K562 (cell line): ENCODE measurements around the gene GRIA3. TPM values are rescaled to one million over a fixed set of nuclear protein-coding genes. Genes with fewer than 3 reads are reported as not detected.

Experiments used
- ATAC-seq: fragments of 200-7000 bp; cut with Tn5 transposase; 3 replicates; pipeline ENCODE4 v1.9.1; 2020; ENCODE audit warnings: moderate library complexity
- BruUV-seq: library from RNA; stranded (reverse); fragments of 400-500 nt; replicated peaks from 2 replicates; lab custom pipeline; 2021; lab: Mats Ljungman, UMichigan
- CTCF ChIA-PET: fragments of 300-600 bp; formaldehyde crosslinking; extraction: SDS; loops from one replicate; lab custom pipeline; 2021; ENCODE audit warnings: low intra/inter-chr PET ratio; lab: Yijun Ruan, JAX
- POLR2A ChIA-PET: fragments of 300-600, 350-650 bp; sonication (Branson Sonifier 250); formaldehyde crosslinking; extraction: SDS; loops from one replicate; lab custom pipeline; 2021; ENCODE audit warnings: antibody characterized with exemption, inconsistent platforms; lab: Yijun Ruan, JAX
- DNase-seq, 4 experiments: peaks; one replicate each; pipeline versions ENCODE4 v3.0.0 to v3.0.0-alpha.2; 2011 to 2018; ENCODE audit warnings: low spot score in 3 of 4, mixed read lengths in 3 of 4; ENCODE audit errors: extremely low read depth in 1 of 4
- FAIRE-seq: peaks from 2 replicates; lab custom pipeline; 2011; peaks lifted over from hg19 to GRCh38; lab: Jason Lieb, UNC
- H2AFZ ChIP-seq: 2 replicates; pipeline ENCODE4 v1.6.0; 2011; ENCODE audit warnings: low read depth, low read length, control low read depth, inconsistent platforms
- H3K27ac ChIP-seq: fragments of 200-600 bp; 3 replicates; pipeline ENCODE4 v1.8.0; 2011; ENCODE audit warnings: low read depth, mild to moderate bottlenecking, control low read depth, inconsistent platforms, low read length, moderate library complexity, mixed read lengths; ENCODE audit errors: extremely low read depth
- H3K27me3 ChIP-seq, 2 experiments: fragments of 300-600 bp in 1 of 2; 2 replicates in 1 of 2; 3 replicates in 1 of 2; pipeline versions ENCODE4 v1.6.0 to v1.8.0; 2011; ENCODE audit warnings: inconsistent platforms in 2 of 2, low read length in 2 of 2, mild to moderate bottlenecking in 1 of 2, mixed read lengths in 1 of 2, moderate library complexity in 1 of 2; ENCODE audit not compliant: control insufficient read depth in 2 of 2, insufficient read depth in 2 of 2
- H3K36me3 ChIP-seq: fragments of 300-600 bp; 3 replicates; pipeline ENCODE4 v1.8.0; 2011; ENCODE audit warnings: mild to moderate bottlenecking, low read length, inconsistent platforms; ENCODE audit not compliant: control insufficient read depth, insufficient read depth
- H3K4me1 ChIP-seq, 2 experiments: fragments of 200-600 bp in 1 of 2; replicated peaks in 1 of 2; 2 replicates in 1 of 2; 3 replicates in 1 of 2; pipeline versions ENCODE4 v1.5.1 to v1.8.0; 2011; ENCODE audit warnings: inconsistent platforms in 2 of 2, low read length in 2 of 2, mild to moderate bottlenecking in 1 of 2, mixed read lengths in 1 of 2, moderate library complexity in 1 of 2; ENCODE audit not compliant: control insufficient read depth in 2 of 2, insufficient read depth in 2 of 2
- H3K4me2 ChIP-seq: 2 replicates; pipeline ENCODE4 v1.6.1; 2011; ENCODE audit warnings: low read length, control low read depth, inconsistent platforms, mixed read lengths; ENCODE audit not compliant: insufficient read depth
- H3K4me3 ChIP-seq: fragments of 200-600 bp; sonication (generic), shearing (Covaris generic); 2 replicates; pipeline ENCODE4 v1.5.1; 2016; ENCODE audit warnings: control low read depth, inconsistent platforms
- H3K79me2 ChIP-seq: fragments of 200-600 bp; 3 replicates; pipeline ENCODE4 v1.8.0; 2011; ENCODE audit warnings: low read length, inconsistent platforms; ENCODE audit not compliant: control insufficient read depth, insufficient read depth
- H3K9ac ChIP-seq, 2 experiments: 2 replicates each; pipeline versions ENCODE4 v1.6.0 to v1.6.1; 2011; ENCODE audit warnings: low read depth in 2 of 2, low read length in 2 of 2, control low read depth in 1 of 2, inconsistent platforms in 1 of 2, mild to moderate bottlenecking in 1 of 2, mixed read lengths in 1 of 2; ENCODE audit not compliant: insufficient read depth in 1 of 2
- H3K9me1 ChIP-seq: one replicate; pipeline ENCODE4 v1.6.0; 2011; ENCODE audit warnings: inconsistent platforms, mild to moderate bottlenecking, low read length, moderate library complexity; ENCODE audit not compliant: control insufficient read depth, insufficient read depth
- H3K9me3 ChIP-seq: replicated peaks from 2 replicates; pipeline ENCODE4 v1.5.1; 2011; ENCODE audit warnings: low read depth, low read length, inconsistent platforms; ENCODE audit not compliant: control insufficient read depth, insufficient read depth
- H4K20me1 ChIP-seq: replicated peaks from 2 replicates; pipeline ENCODE4 v1.6.1; 2011; ENCODE audit warnings: low read length, inconsistent platforms, mixed read lengths; ENCODE audit not compliant: control insufficient read depth, insufficient read depth
- BDP1 ChIP-seq: IDR thresholded peaks from 3 replicates; pipeline ENCODE4 v1.6.1; 2011; ENCODE audit not compliant: insufficient read length, insufficient read depth
- CBX5 ChIP-seq: IDR thresholded peaks from 2 replicates; pipeline ENCODE4 v1.6.1; 2014; ENCODE audit warnings: low read depth, borderline replicate concordance
- CSDE1 ChIP-seq, 2 experiments: fragments of 450-650 bp; IDR thresholded peaks; 2 replicates each; pipeline ENCODE4 v1.6.1; 2016; ENCODE audit warnings: mild to moderate bottlenecking in 1 of 2
- HEY1 ChIP-seq: fragments of 250-450 bp; sonication (Bioruptor Pico); IDR thresholded peaks from 2 replicates; pipeline ENCODE4 v1.5.0; 2020; ENCODE audit warnings: mild to moderate bottlenecking, moderate library complexity, borderline replicate concordance
- KLF6 ChIP-seq: fragments of 250-450 bp; sonication (Bioruptor Pico); IDR thresholded peaks from 2 replicates; pipeline ENCODE4 v1.4.0; 2020; ENCODE audit warnings: mild to moderate bottlenecking, moderate library complexity, borderline replicate concordance
- MAFK ChIP-seq: IDR thresholded peaks from 2 replicates; pipeline ENCODE4 v1.6.1; 2011; ENCODE audit warnings: low read length, improper control_type of control experiment
- MCM5 ChIP-seq: fragments of 450-650 bp; IDR thresholded peaks from 2 replicates; pipeline ENCODE4 v1.6.1; 2016; ENCODE audit warnings: low read depth
- NFATC3 ChIP-seq: fragments of 450-650 bp; IDR thresholded peaks from 2 replicates; pipeline ENCODE4 v1.6.1; 2017; ENCODE audit warnings: mild to moderate bottlenecking
- RAD21 ChIP-seq, 2 experiments: fragments of 250-450 bp in 1 of 2; fragments of 450-650 bp in 1 of 2; sonication (Bioruptor Pico) in 1 of 2; formaldehyde crosslinking in 1 of 2; IDR thresholded peaks in 1 of 2; conservative IDR thresholded peaks in 1 of 2; 2 replicates each; pipeline versions ENCODE4 v1.4.0 to v1.8.0; 2020 to 2022; ENCODE audit warnings: mild to moderate bottlenecking in 2 of 2, moderate library complexity in 1 of 2
- RNF2 ChIP-seq: sonication (generic); IDR thresholded peaks from 2 replicates; pipeline ENCODE4 v1.6.1; 2016
- SP2 ChIP-seq: IDR thresholded peaks from 2 replicates; pipeline ENCODE4 v1.6.1; 2011; ENCODE audit warnings: mild to moderate bottlenecking, low read depth, low read length, moderate library complexity; ENCODE audit not compliant: poor library complexity, severe bottlenecking; ENCODE audit errors: extremely low read depth
- ZNF274 ChIP-seq: IDR thresholded peaks from 2 replicates; pipeline ENCODE4 v1.6.1; 2011; ENCODE audit warnings: low read depth, mild to moderate bottlenecking, low read length, moderate library complexity, borderline replicate concordance
- ZNF445 ChIP-seq: fragments of 250-450 bp; sonication (Bioruptor Pico); IDR thresholded peaks from 2 replicates; pipeline ENCODE4 v1.4.0; 2020; ENCODE audit warnings: low read depth, mild to moderate bottlenecking, moderate library complexity
- WGBS: fragments of 100-300 bp; shearing (Covaris generic); methylation state at CpG from one replicate; pipeline ENCODE4 v1.1.6; 2016; ENCODE audit warnings: low coverage, mixed read lengths; ENCODE audit not compliant: insufficient coverage; ENCODE audit errors: missing lambda C conversion rate; 5-methylcytosine and 5-hydroxymethylcytosine counted together
- in situ Hi-C: fragments of 300-500 bp; cut with MboI; formaldehyde crosslinking; loops from 4 replicates; pipeline ENCODE4 v1.15.0; 2018; ENCODE audit warnings: inconsistent platforms, mixed read lengths
- intact Hi-C: fragments of 100-400 bp; cut with micrococcal nuclease; formaldehyde crosslinking; loops from 2 replicates; pipeline ENCODE4 v1.14.2; 2022
- polyA plus RNA-seq, 8 experiments: library from polyadenylated mRNA; depleted of rRNA in 4 of 8; stranded (reverse) in 5 of 8; unstranded in 3 of 8; fragments of >200 nt; fragmentation: Nextera tagmentation in 2 of 8; fragmentation: Illumina TruSeq in 1 of 8; extraction: Ambion mirVana in 2 of 8; extraction: Trizol in 1 of 8; gene quantifications; 2 replicates each; pipeline versions ENCODE4 v1.2.1 to v1.2.3, GENCODE V29; 2011 to 2014; ENCODE audit warnings: inconsistent platforms in 1 of 8, missing spikeins in 1 of 8
- total RNA-seq, 7 experiments: library from RNA; depleted of rRNA in 6 of 7; stranded (reverse); fragments of >200 nt in 6 of 7; fragmentation: Illumina TruSeq in 2 of 7; extraction: Trizol in 2 of 7; gene quantifications; 2 replicates each; pipeline versions ENCODE4 v1.2.1 to v1.2.3, GENCODE V29; 2011 to 2021; ENCODE audit warnings: low replicate concordance in 1 of 7
- TF ChIP-seq, protein P1 (sequence below): sonication (generic); formaldehyde crosslinking; IDR thresholded peaks from 2 replicates; pipeline ENCODE4 v1.9.0; 2022; ENCODE audit warnings: mild to moderate bottlenecking, missing genetic modification reagents
- TF ChIP-seq, protein P2 (sequence below): IDR thresholded peaks from 2 replicates; pipeline ENCODE4 v1.6.1; 2014; ENCODE audit warnings: antibody characterized with exemption
- TF ChIP-seq, protein P3 (sequence below): fragments of 450-650 bp; IDR thresholded peaks from 2 replicates; pipeline ENCODE4 v1.6.1; 2016
- TF ChIP-seq, protein P4 (sequence below), 3 experiments: IDR thresholded peaks in 2 of 3; conservative IDR thresholded peaks in 1 of 3; 2 replicates each; pipeline ENCODE4 v1.5.1; 2011 to 2012; ENCODE audit warnings: low read length in 3 of 3, mild to moderate bottlenecking in 3 of 3, control low read depth in 2 of 3, improper control_type of control experiment in 1 of 3, inconsistent platforms in 1 of 3, low read depth in 1 of 3, mixed read lengths in 1 of 3, moderate library complexity in 1 of 3; ENCODE audit not compliant: insufficient read depth in 2 of 3
- TF ChIP-seq, protein P5 (sequence below): sonication (generic); formaldehyde crosslinking; IDR thresholded peaks from 2 replicates; pipeline ENCODE4 v1.8.1; 2022; ENCODE audit warnings: missing genetic modification reagents

The GRIA3 gene
- total and polyA plus RNA-seq, 9 of the 15 experiments (the other 6 are each of a cell fraction or from before 2014, with no cell fraction given) = 0.10 TPM; not detected in 8

DNA sequence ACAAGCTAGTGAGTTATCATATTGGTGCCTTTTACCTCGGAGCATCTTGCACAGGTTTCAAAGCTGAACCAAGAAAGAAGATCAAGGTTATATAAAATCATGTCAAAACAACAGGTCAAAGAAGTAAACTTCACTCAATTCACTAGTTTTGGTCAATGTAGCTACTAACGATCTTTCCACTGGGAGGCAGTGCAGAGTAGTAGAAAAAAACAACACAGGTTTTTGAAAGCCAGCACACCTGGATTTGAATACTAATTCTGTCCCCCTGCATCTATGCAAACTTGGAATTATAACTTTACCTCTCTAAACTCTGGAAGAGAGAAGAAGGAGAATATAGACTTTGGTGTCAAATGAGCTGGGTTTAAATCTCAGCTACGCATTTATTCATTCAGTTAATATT lies 266.1 kb downstream of the GRIA3 start:
- ChIA-PET POLR2A (interaction anchor here (0.5 to 1.0 kb wide), 3 partner anchors 14 to 123 kb away, joined by 3 to 5 read pairs (median 3); no protein-coding TSS in a partner anchor), CTCF (interaction anchor here (0.7 to 0.9 kb wide), 2 partner anchors 32 to 75 kb away, joined by 3 read pairs; no protein-coding TSS in a partner anchor)
- Histone ChIP-seq H3K27me3 (no peaks in the 10 kb centered on the region), H3K4me2 (no peak overlapping the region), H4K20me1 (no peaks in the 10 kb centered on the region), H3K4me3 (no peak overlapping the region), H3K9me3 (no peaks in the 10 kb centered on the region), H3K27ac (no peak overlapping the region), H3K36me3 (no peaks in the 10 kb centered on the region), H3K4me1 (peaks cover 0 to 9% of the 10 kb centered on the region in 2 experiments; a peak in 2 of 5 replicates), H2AFZ (no peak overlapping the region), H3K9me1 (no peaks in the 10 kb centered on the region), H3K79me2 (no peaks in the 10 kb centered on the region), H3K9ac (no peak overlapping the region)
- 33% methylated on average over 3 of the region's 3 CpGs for WGBS
- peak; percentile 71 for ATAC-seq
- BruUV-seq = no TSS peak
- FAIRE-seq = peak; percentile 78
- DNase-seq = peak in 3 of 4 experiments; percentile 8 to 23 (median 14)
- intact Hi-C loops = loop anchor here (1.0 to 10.0 kb wide), 3 partner anchors 64 to 322 kb away; no protein-coding TSS in a partner anchor
- in situ Hi-C loops = no loop called here
- TF ChIP-seq ZNF445 (CRISPR knock-in tag) (no peak), MCM5 (no peak), NFATC3 (no peak), KLF6 (CRISPR knock-in tag) (no peak), RNF2 (no peak), SP2 (no peak), ZNF274 (no peak), HEY1 (CRISPR knock-in tag) (no peak), CSDE1 (IDR thresholded peaks at IDR 0.05) (no peak), CBX5 (no peak), RAD21 (CRISPR knock-in tag; conservative IDR thresholded peaks at IDR 0.05 in 1 of 2, IDR thresholded peaks at IDR 0.05 in 1 of 2) (peak; percentile 57 to 70), MAFK (no peak), BDP1 (no peak)
- TF ChIP-seq, protein P1, sequence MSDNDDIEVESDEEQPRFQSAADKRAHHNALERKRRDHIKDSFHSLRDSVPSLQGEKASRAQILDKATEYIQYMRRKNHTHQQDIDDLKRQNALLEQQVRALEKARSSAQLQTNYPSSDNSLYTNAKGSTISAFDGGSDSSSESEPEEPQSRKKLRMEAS (CRISPR knock-in tag) = no peak
- TF ChIP-seq, protein P2, sequence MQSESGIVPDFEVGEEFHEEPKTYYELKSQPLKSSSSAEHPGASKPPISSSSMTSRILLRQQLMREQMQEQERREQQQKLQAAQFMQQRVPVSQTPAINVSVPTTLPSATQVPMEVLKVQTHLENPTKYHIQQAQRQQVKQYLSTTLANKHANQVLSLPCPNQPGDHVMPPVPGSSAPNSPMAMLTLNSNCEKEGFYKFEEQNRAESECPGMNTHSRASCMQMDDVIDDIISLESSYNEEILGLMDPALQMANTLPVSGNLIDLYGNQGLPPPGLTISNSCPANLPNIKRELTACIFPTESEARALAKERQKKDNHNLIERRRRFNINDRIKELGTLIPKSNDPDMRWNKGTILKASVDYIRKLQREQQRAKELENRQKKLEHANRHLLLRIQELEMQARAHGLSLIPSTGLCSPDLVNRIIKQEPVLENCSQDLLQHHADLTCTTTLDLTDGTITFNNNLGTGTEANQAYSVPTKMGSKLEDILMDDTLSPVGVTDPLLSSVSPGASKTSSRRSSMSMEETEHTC = no peak
- TF ChIP-seq, protein P3, sequence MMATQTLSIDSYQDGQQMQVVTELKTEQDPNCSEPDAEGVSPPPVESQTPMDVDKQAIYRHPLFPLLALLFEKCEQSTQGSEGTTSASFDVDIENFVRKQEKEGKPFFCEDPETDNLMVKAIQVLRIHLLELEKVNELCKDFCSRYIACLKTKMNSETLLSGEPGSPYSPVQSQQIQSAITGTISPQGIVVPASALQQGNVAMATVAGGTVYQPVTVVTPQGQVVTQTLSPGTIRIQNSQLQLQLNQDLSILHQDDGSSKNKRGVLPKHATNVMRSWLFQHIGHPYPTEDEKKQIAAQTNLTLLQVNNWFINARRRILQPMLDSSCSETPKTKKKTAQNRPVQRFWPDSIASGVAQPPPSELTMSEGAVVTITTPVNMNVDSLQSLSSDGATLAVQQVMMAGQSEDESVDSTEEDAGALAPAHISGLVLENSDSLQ = no peak
- TF ChIP-seq, protein P4, sequence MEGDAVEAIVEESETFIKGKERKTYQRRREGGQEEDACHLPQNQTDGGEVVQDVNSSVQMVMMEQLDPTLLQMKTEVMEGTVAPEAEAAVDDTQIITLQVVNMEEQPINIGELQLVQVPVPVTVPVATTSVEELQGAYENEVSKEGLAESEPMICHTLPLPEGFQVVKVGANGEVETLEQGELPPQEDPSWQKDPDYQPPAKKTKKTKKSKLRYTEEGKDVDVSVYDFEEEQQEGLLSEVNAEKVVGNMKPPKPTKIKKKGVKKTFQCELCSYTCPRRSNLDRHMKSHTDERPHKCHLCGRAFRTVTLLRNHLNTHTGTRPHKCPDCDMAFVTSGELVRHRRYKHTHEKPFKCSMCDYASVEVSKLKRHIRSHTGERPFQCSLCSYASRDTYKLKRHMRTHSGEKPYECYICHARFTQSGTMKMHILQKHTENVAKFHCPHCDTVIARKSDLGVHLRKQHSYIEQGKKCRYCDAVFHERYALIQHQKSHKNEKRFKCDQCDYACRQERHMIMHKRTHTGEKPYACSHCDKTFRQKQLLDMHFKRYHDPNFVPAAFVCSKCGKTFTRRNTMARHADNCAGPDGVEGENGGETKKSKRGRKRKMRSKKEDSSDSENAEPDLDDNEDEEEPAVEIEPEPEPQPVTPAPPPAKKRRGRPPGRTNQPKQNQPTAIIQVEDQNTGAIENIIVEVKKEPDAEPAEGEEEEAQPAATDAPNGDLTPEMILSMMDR (IDR thresholded peaks at IDR 0.05 in 2 of 3, conservative IDR thresholded peaks at IDR 0.05 in 1 of 3; ENCODE audit: insufficient read depth in 2 of 3, low read depth in 1 of 3, low read length in 3 of 3) = peak; percentile 36 to 62 (median 61); a peak in 5 of 6 replicates
- TF ChIP-seq, protein P5, sequence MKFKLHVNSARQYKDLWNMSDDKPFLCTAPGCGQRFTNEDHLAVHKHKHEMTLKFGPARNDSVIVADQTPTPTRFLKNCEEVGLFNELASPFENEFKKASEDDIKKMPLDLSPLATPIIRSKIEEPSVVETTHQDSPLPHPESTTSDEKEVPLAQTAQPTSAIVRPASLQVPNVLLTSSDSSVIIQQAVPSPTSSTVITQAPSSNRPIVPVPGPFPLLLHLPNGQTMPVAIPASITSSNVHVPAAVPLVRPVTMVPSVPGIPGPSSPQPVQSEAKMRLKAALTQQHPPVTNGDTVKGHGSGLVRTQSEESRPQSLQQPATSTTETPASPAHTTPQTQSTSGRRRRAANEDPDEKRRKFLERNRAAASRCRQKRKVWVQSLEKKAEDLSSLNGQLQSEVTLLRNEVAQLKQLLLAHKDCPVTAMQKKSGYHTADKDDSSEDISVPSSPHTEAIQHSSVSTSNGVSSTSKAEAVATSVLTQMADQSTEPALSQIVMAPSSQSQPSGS (CRISPR knock-in tag) = no peak
